HL-60/S4 treated with retinoic acid at 250 ng/mL for 4 days and 3 days (cell line): ENCODE results near the gene GOLGA6C.
"Not testable (repeated sequence)": the region's sequence is repeated elsewhere in the genome, so short reads cannot be mapped to it uniquely, and the experiment has no call there.

Source experiments
- in situ Hi-C: fragments of 300-500 bp; cut with MboI; formaldehyde crosslinking; loops from 2 replicates; pipeline ENCODE4 v1.7.0; 2022; ENCODE audit warnings: low sequenced_read_pairs

Gene GOLGA6C, protein sequence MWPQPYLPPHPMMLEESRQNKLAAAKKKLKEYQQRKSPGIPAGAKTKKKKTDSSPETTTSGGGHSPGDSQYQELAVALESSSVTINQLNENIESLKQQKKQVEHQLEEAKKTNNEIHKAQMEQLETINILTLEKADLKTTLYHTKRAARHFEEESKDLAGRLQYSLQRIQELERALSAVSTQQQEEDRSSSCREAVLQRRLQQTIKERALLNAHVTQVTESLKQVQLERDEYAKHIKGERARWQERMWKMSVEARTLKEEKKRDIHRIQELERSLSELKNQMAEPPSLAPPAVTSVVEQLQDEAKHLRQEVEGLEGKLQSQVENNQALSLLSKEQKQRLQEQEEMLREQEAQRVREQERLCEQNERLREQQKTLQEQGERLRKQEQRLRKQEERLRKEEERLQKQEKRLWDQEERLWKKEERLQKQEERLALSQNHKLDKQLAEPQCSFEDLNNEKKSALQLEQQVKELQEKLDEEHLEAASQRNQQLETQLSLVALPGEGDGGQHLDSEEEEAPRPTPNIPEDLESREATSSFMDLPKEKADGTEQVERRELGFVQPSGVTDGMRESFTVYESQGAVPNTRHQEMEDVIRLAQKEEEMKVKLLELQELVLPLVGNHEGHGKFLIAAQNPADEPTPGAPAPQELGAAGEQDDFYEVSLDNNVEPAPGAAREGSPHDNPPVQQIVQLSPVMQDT

GRCh38 chr15:75258034-75258433 lies at the start of gene GOLGA6C:
Gene GOLGA6C (plus strand): TSS chr15:75258334. CDS start chr15:75258599, 265 bp downstream.
- in situ Hi-C loops: not testable (repeated sequence)

DNA sequence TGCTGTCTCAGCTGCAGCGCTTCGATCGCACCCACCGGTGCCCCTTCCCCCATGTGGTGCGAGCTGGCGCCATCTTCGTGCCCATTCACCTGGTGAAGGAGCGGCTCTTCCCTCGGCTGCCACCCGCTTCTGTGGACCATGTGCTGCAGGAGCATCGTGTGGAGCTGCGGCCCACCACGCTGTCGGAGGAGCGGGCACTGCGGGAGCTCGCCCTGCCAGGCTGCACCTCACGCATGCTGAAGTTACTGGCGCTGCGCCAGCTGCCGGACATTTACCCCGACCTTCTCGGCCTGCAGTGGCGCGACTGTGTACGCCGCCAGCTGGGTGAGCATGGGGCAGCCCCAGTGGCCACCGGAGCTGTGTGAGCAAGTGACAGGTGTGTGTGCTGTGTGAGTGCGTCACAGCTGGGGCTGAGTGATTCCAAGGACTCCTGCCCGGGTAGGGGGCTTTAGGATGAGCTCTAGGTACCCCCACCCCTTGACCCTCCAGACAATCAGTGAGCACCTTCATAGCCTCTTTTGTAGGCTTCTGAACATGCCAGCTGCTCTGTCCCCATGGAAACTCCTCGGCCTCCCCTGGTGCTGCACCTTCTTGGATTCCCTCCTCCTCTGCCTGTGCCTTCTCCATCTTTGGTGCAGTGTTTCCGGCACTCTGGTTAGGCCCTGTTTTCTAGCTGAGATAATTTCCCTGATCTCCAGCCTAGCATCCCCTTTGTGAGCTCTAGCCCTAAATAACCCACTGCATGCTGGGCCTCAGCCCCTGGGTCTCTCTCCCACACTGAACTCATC lies 49.4 kb upstream of the GOLGA6C start:
- in situ Hi-C loops: no loop called here

- in situ Hi-C loops: no loop called here
These were observed 48.9 kb upstream of the GOLGA6C start for GRCh38 chr15:75209289-75209676.

DNA sequence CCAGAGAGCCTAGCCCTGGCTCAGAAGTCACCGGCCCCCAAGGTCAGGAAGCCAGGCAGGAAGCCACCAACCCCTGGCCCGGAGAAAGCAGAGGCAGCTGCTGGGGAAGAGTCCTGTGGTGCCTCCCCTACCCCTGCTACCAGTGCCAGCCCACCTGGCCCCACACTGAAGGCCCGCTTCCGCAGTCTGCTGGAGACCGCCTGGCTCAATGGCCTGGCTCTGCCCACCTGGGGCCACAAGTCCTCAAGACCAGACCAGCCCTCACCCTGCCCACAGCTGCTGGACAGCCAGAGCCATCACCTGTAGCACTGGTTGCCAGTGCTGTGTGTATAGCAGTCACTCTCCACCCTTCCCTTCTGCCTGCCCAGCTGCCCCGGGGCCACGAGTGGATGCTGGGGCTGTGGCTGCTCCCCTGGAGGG lies 47.3 kb upstream of the GOLGA6C start:
- in situ Hi-C loops: no loop called here

GRCh38 chr15:75211436-75212199 lies 46.5 kb upstream of the GOLGA6C start:
- in situ Hi-C loops: no loop called here

- in situ Hi-C loops: no loop called here
These were observed 45.8 kb upstream of the GOLGA6C start for GRCh38 chr15:75212200-75212858.

DNA sequence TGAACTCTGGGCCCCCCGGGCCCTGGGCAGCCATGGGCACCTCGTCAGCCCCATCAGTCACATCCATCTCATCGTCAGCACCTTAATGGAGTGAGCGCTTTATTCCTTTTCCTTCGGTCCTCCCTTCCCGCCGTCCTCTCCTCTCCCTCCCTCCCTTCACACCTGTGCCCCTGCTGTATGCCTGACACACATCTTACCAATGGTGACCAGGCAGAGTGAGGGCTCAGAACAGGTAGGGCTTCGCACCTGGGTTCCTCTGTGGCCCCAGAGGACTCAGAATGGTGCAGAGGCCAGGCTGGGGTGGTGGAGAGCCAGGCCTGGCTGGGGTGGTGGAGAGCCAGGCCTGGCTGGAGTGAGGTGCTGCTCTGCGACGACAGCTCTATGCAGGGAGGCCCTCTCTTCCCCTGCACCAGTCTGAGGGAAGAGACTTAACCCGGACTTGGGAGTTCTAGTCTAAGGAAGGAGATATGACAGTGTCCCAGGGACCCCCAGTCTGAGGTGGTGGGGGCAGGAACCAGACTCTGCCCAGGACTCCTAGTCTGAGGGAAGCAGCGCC lies 44.8 kb upstream of the GOLGA6C start:
- in situ Hi-C loops: no loop called here

GRCh38 chr15:75213768-75214221 lies 44.3 kb upstream of the GOLGA6C start:
- in situ Hi-C loops: no loop called here

- in situ Hi-C loops: no loop called here
These were observed 43.6 kb upstream of the GOLGA6C start for GRCh38 chr15:75214293-75215096.

GRCh38 chr15:75215107-75216004 lies 42.8 kb upstream of the GOLGA6C start:
- in situ Hi-C loops: no loop called here

GRCh38 chr15:75217012-75217411 lies 41.1 kb upstream of the GOLGA6C start:
- in situ Hi-C loops: no loop called here

DNA sequence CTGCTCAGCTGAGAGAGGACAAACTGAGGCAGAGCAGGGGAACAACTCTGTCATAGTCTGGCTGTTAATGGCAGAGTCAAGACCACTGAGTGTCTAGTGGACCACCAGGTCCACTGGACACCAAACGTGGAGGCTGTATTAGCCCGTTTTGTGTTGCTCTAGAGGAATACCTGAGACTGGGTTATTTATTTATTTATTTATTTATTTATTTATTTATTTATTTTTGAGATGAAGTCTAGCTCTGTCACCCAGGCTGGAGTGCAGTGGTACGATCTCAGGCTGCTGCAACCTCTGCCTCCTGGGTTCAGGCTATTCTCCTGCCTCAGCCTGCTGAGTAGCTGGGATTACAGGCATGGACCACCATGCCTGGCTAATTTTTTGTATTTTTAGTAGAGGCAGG lies 40.6 kb upstream of the GOLGA6C start:
- in situ Hi-C loops: not testable (repeated sequence)

DNA sequence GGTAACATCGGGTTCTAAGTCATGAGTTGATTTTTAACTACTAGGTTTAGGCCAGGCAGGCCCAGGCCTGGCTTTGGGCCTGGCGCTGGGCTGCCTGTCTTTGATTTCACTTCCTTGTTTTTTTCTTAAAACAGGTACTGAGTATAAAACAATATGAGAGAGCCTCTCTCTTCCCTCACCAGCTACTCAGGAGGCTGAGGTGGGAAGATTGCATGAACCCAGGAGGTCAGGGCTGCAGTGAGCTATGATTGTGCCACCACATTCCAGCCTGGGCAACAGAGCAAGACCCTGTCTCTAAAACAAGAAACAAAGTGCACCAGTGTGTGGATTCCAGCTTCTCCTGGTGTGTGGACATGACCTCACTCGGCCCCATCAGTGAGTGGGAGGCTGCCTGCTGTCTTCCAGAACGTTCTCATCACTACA lies 38.6 kb upstream of the GOLGA6C start:
- in situ Hi-C loops: not testable (repeated sequence)

DNA sequence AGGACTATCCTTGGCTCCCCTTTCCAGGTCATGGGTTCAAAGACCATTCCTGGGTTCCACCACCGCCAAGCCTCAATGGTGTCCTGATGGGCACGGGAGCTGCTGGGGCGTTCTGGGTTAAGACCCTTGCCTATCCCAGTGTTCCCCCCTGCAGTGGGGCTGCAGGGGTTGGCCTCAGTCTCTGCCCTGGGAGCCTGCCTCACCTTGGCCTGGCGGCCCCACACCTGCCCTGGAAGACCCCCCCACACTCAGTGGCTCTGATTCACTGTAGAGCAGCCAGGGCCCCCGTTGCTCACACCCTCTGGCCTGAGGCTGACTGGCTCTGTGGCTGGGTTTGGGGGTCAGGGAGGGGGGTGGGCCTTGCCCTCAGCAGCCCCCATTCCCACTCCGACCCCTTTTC lies 34.4 kb upstream of the GOLGA6C start:
- in situ Hi-C loops: no loop called here

DNA sequence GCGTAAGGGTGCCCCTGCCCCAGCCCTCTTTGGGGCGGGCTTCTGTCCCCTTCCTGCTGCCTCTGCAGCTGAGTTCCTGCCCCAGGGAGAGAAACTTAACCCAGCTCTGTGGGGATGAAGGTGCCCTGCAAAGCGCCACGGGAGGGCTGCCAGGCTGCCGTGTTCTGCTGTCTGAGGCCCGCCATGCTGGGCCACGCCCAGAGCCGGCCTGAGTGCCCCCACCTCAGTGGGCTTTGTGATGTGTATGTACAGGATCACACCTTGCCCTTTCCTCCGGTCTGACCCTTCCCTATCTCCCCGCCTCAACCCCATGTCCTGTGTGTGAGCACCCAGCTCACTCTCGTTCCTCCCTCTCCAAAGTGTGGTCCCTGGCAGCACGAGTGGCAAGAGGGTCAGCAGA lies 33.9 kb upstream of the GOLGA6C start:
- in situ Hi-C loops: no loop called here

GRCh38 chr15:75225102-75225836 lies 32.9 kb upstream of the GOLGA6C start:
- in situ Hi-C loops: not testable (repeated sequence)
